Tibial nerve (tissue), 4 donors: ENCODE measurements around the gene EPHA3.

Experiments used
- CTCF ChIP-seq, 5 experiments: fragments of 200-600 bp in 3 of 5; fragments of 450-650 bp in 2 of 5; sonication (generic) in 3 of 5; IDR thresholded peaks; one replicate each; pipeline ENCODE4 v1.5.1; 2016 to 2019; ENCODE audit warnings: antibody characterized with exemption in 5 of 5, mild to moderate bottlenecking in 3 of 5, moderate library complexity in 2 of 5
- EP300 ChIP-seq, 2 donors: sonication (generic); formaldehyde crosslinking; IDR thresholded peaks; one replicate each; pipeline ENCODE4 v1.6.1; 2017; ENCODE audit warnings: antibody characterized with exemption in 2 of 2, mild to moderate bottlenecking in 1 of 2

- TF ChIP-seq CTCF (IDR thresholded peaks at IDR 0.05) (no peak), EP300 (IDR thresholded peaks at IDR 0.05) (no peak)
Measured at GRCh38 chr3:89332793-89333192, 225.4 kb downstream of the EPHA3 start.
